HG03159 (cell line): ENCODE measurements around the gene MAPK14.
"Not testable (repeated sequence)": the region's sequence is repeated elsewhere in the genome, so short reads cannot be mapped to it uniquely, and the experiment has no call there.

ENCODE experiments used
- ATAC-seq: cut with Tn5 transposase; IDR thresholded peaks from one replicate; pipeline ENCODE4 v1.9.1; 2021; ENCODE audit warnings: mild to moderate bottlenecking, moderate library complexity; ENCODE audit not compliant: unreplicated experiment

The MAPK14 gene

GRCh38 chr6:36120539-36120938, 92.9 kb downstream of the MAPK14 start:
- ATAC-seq = no peak

GRCh38 chr6:36120979-36121786, 93.6 kb downstream of the MAPK14 start:
- ATAC-seq = no peak

- ATAC-seq = no peak
Measured at GRCh38 chr6:36121787-36122494, 94.3 kb downstream of the MAPK14 start.

- ATAC-seq = no peak
Measured at GRCh38 chr6:36122495-36123269, 95.1 kb downstream of the MAPK14 start.

- ATAC-seq = peak; percentile 51
Measured at GRCh38 chr6:36123270-36124139, 95.9 kb downstream of the MAPK14 start.

GRCh38 chr6:36124346-36124745, 96.7 kb downstream of the MAPK14 start:
- not testable (repeated sequence) for ATAC-seq

GRCh38 chr6:36124881-36125280, 97.3 kb downstream of the MAPK14 start:
- ATAC-seq = no peak

- no peak for ATAC-seq
Measured at GRCh38 chr6:36125575-36125974, 98.0 kb downstream of the MAPK14 start.

- ATAC-seq = no peak
Measured at GRCh38 chr6:36126121-36126520, 98.5 kb downstream of the MAPK14 start.

GRCh38 chr6:36126553-36127458, 99.2 kb downstream of the MAPK14 start:
- no peak for ATAC-seq

GRCh38 chr6:36127462-36128016, 99.9 kb downstream of the MAPK14 start:
- ATAC-seq = no peak

GRCh38 chr6:36128073-36128472, 100.5 kb downstream of the MAPK14 start:
- ATAC-seq = no peak

GRCh38 chr6:36128793-36129192, 101.2 kb downstream of the MAPK14 start:
- no peak for ATAC-seq

- ATAC-seq = not testable (repeated sequence)
Measured at GRCh38 chr6:36129334-36129733, 101.7 kb downstream of the MAPK14 start.

- no peak for ATAC-seq
Measured at GRCh38 chr6:36129941-36130666, 102.5 kb downstream of the MAPK14 start, which contains the start of gene MAPK13. Gene MAPK13, plus strand, starts transcription at chr6:36130513. Its CDS starts 70 bp downstream, at chr6:36130583.

- peak; percentile 13 for ATAC-seq
Measured at GRCh38 chr6:36130667-36131510, 103.3 kb downstream of the MAPK14 start.

GRCh38 chr6:36131511-36132245, 104.1 kb downstream of the MAPK14 start:
- peak; percentile 87 for ATAC-seq
